Breast epithelium (tissue), 4 donors: ENCODE results near the gene ASB9. TPM values are rescaled to one million over a fixed set of nuclear protein-coding genes. Genes with fewer than 3 reads are reported as not detected.

ENCODE experiments used
- DNase-seq, 2 donors: peaks; one replicate each; pipeline ENCODE4 v3.0.0-alpha.2; 2019; ENCODE audit warnings: low spot score in 2 of 2
- H3K27ac ChIP-seq, 2 donors: fragments of 200-600 bp; sonication (generic) in 1 of 2; one replicate each; pipeline ENCODE4 v1.5.1; 2016 to 2019; ENCODE audit warnings: mild to moderate bottlenecking in 1 of 2
- H3K27me3 ChIP-seq, 2 donors: fragments of 200-600 bp; sonication (generic) in 1 of 2; one replicate each; pipeline versions ENCODE4 v1.5.1 to v1.6.0; 2017 to 2019; ENCODE audit warnings: control low read depth in 1 of 2, mild to moderate bottlenecking in 1 of 2
- H3K36me3 ChIP-seq: fragments of 200-600 bp; one replicate; pipeline ENCODE4 v1.5.1; 2019
- H3K4me1 ChIP-seq, 2 donors: fragments of 200-600 bp; sonication (generic); one replicate each; pipeline ENCODE4 v1.5.1; 2016 to 2019; ENCODE audit warnings: control low read depth in 1 of 2
- H3K4me3 ChIP-seq, 3 donors: fragments of 200-600 bp; sonication (generic); 1 replicate in 2 of 3; 2 replicates in 1 of 3; pipeline ENCODE4 v1.5.1; 2016 to 2019; ENCODE audit warnings: mild to moderate bottlenecking in 3 of 3, moderate library complexity in 2 of 3
- H3K9me3 ChIP-seq, 2 donors: fragments of 200-600 bp; sonication (generic) in 1 of 2; one replicate each; pipeline ENCODE4 v1.5.1; 2016 to 2019; ENCODE audit warnings: control low read depth in 1 of 2
- CTCF ChIP-seq, 3 donors: fragments of 450-650 bp; IDR thresholded peaks; one replicate each; pipeline ENCODE4 v1.5.1; 2016 to 2017; ENCODE audit warnings: antibody characterized with exemption in 3 of 3, mild to moderate bottlenecking in 3 of 3, moderate library complexity in 3 of 3
- POLR2A ChIP-seq: fragments of 450-650 bp; IDR thresholded peaks from one replicate; pipeline ENCODE4 v1.6.1; 2016; ENCODE audit warnings: antibody characterized with exemption, mild to moderate bottlenecking, moderate library complexity
- POLR2AphosphoS5 ChIP-seq, 3 donors: sonication (generic); formaldehyde crosslinking; IDR thresholded peaks; one replicate each; pipeline ENCODE4 v1.6.1; 2017; ENCODE audit warnings: antibody characterized with exemption in 3 of 3
- intact Hi-C: fragments of 100-400 bp; cut with DNase I; formaldehyde crosslinking; loops from one replicate; pipeline ENCODE4 v1.15.1; 2023; ENCODE audit warnings: low total_unique reads
- total RNA-seq, 3 donors: library from RNA; depleted of rRNA; stranded (reverse); fragments of >200 nt; gene quantifications; one replicate each; pipeline ENCODE4 v1.1.0, GENCODE V29; 2016

ASB9 gene
- total RNA-seq, 3 donors from 2014 or later: 0.98 to 2.2 (median 1.0) TPM

- no peak for DNase-seq
- intact Hi-C loops: no loop called here
- Histone ChIP-seq H3K36me3 (no peaks in the 10 kb centered on the region), H3K27ac (no peak overlapping the region), H3K4me1 (no peaks in the 10 kb centered on the region), H3K4me3 (no peak overlapping the region), H3K27me3 (peaks cover 0 to 61% of the 10 kb centered on the region in 2 donors), H3K9me3 (no peaks in the 10 kb centered on the region)
- TF ChIP-seq CTCF (IDR thresholded peaks at IDR 0.05): no peak
These were observed 36.4 kb downstream of the ASB9 start for GRCh38 chrX:15233416-15234015.

DNA sequence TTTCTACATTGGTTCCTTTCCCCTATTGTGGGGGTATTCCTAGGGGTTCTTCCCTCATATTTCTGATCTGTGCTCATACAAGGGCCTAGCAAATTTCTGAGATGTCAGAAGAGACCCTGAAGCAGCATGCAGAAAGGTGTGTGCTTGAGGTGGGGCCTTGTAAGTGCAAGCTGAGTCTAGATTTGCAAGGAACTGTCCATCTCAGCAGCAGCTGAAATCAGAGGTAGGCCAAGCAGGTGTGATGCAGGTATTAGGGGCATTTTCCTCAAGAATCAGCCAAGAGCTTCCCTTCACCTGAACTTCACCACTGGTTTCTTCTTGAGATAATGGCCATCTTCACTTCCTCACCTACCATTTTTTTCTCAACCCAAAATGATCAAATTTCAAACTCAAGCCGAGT lies 45.1 kb downstream of the ASB9 start:
- intact Hi-C loops: loop anchor here (5.0 kb wide), 1 partner anchor 543 kb away; no protein-coding TSS in a partner anchor
- Histone ChIP-seq H3K4me3 (no peak overlapping the region), H3K4me1 (no peaks in the 10 kb centered on the region), H3K9me3 (no peaks in the 10 kb centered on the region), H3K36me3 (no peaks in the 10 kb centered on the region), H3K27me3 (peaks cover 0 to 46% of the 10 kb centered on the region in 2 donors), H3K27ac (no peak overlapping the region)
- TF ChIP-seq POLR2AphosphoS5 (IDR thresholded peaks at IDR 0.05) (no peak), CTCF (IDR thresholded peaks at IDR 0.05) (no peak), POLR2A (no peak)
- DNase-seq: no peak

- no peak overlapping the region for H3K4me3 ChIP-seq
- no peak for TF ChIP-seq POLR2A
- TF ChIP-seq POLR2AphosphoS5 (IDR thresholded peaks at IDR 0.05): no peak
- TF ChIP-seq CTCF (IDR thresholded peaks at IDR 0.05): no peak
- H3K9me3 ChIP-seq: no peaks in the 10 kb centered on the region
- no peak for DNase-seq
- no peaks in the 10 kb centered on the region for H3K36me3 ChIP-seq
- H3K27me3 ChIP-seq: peaks cover 0 to 41% of the 10 kb centered on the region in 2 donors
- no peak overlapping the region for H3K27ac ChIP-seq
- intact Hi-C loops: no loop called here
- H3K4me1 ChIP-seq: no peaks in the 10 kb centered on the region
These were observed 48.6 kb downstream of the ASB9 start for GRCh38 chrX:15221321-15221720.

DNA sequence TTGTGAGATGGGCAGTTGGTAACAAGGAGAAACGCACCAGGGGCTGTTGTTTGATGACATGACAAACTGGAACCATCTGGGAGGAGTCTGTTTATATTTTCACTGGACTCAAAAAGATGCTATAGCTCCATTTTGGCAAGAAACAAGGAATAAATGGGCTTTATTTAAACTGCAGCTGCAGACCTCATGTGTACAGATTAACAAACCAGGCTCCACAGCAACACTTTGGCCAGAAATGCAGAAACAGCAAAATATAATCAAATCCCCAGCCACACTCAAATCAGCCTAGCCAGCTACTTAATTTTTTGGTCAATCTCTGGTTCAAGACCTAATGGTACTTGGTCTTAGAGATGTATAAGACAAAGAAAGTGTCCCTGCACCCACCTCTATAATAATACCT lies 52.7 kb downstream of the ASB9 start:
- Histone ChIP-seq H3K36me3 (no peaks in the 10 kb centered on the region), H3K4me3 (no peak overlapping the region), H3K9me3 (no peaks in the 10 kb centered on the region), H3K27me3 (peaks cover 0 to 41% of the 10 kb centered on the region in 2 donors), H3K4me1 (no peaks in the 10 kb centered on the region), H3K27ac (no peak overlapping the region)
- DNase-seq: no peak
- TF ChIP-seq CTCF (IDR thresholded peaks at IDR 0.05) (no peak), POLR2AphosphoS5 (IDR thresholded peaks at IDR 0.05) (no peak), POLR2A (no peak)
- intact Hi-C loops: no loop called here

DNA sequence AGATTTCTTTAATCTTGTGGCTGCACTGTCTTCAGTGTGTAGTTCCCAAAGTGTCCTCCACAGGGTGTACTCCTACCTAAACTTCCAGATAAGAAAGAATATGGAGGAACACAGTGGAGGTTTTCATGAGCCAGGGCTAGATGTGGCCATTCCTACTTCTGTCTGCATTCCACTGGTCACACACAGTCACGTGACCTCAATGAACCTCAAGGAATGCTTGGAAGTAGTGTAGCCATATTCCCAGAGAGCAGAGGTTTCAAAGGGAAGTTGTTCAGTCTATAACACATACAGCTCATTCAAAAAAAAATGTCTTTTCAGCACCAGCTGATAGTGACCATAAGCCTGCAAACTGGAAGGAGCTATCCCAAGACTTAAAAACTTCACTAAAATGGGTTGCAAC lies 53.6 kb downstream of the ASB9 start:
- intact Hi-C loops: no loop called here
- Histone ChIP-seq H3K36me3 (no peaks in the 10 kb centered on the region), H3K27ac (no peak overlapping the region), H3K27me3 (peaks cover 0 to 34% of the 10 kb centered on the region in 2 donors), H3K4me1 (no peaks in the 10 kb centered on the region), H3K4me3 (no peak overlapping the region), H3K9me3 (no peaks in the 10 kb centered on the region)
- no peak for DNase-seq
- TF ChIP-seq POLR2AphosphoS5 (IDR thresholded peaks at IDR 0.05): no peak
- no peak for TF ChIP-seq CTCF (IDR thresholded peaks at IDR 0.05)
- TF ChIP-seq POLR2A: no peak
